Keratinocyte (primary cell): ENCODE results near the gene EXD3. TPM values are rescaled to one million over a fixed set of nuclear protein-coding genes. Genes with fewer than 3 reads are reported as not detected.

Experiments
- DNase-seq: peaks from one replicate; pipeline ENCODE4 v3.0.0-alpha.2; 2011; ENCODE audit warnings: low read depth, missing footprints, low spot score
- FAIRE-seq: peaks from 2 replicates; lab custom pipeline; 2011; peaks lifted over from hg19 to GRCh38; lab: Jason Lieb, UNC
- H2AFZ ChIP-seq: 2 replicates; pipeline ENCODE4 v1.6.0; 2012; ENCODE audit warnings: low read length, control low read depth, inconsistent platforms; ENCODE audit not compliant: control insufficient read depth
- H3K27ac ChIP-seq: 2 replicates; pipeline ENCODE4 v1.5.1; 2011; ENCODE audit warnings: low read length; ENCODE audit not compliant: control insufficient read depth, insufficient read depth
- H3K27me3 ChIP-seq: 3 replicates; pipeline ENCODE4 v1.6.0; 2011; ENCODE audit warnings: low read length; ENCODE audit not compliant: control insufficient read depth, insufficient read depth; ENCODE audit errors: extremely low read depth
- H3K36me3 ChIP-seq, 2 experiments: 2 replicates in 1 of 2; 3 replicates in 1 of 2; pipeline ENCODE4 v1.5.1; 2011; ENCODE audit warnings: low read length in 2 of 2, mild to moderate bottlenecking in 1 of 2; ENCODE audit not compliant: control insufficient read depth in 2 of 2, insufficient read depth in 2 of 2; ENCODE audit errors: extremely low read depth in 1 of 2
- H3K4me1 ChIP-seq: 3 replicates; pipeline ENCODE4 v1.5.1; 2011; ENCODE audit warnings: low read length; ENCODE audit not compliant: control insufficient read depth, insufficient read depth; ENCODE audit errors: extremely low read depth
- H3K4me2 ChIP-seq: 3 replicates; pipeline ENCODE4 v1.6.0; 2011; ENCODE audit warnings: low read depth, low read length; ENCODE audit not compliant: control insufficient read depth, insufficient read depth; ENCODE audit errors: extremely low read depth
- H3K4me3 ChIP-seq, 3 experiments: fragments of 200-600 bp in 1 of 3; sonication (generic) in 1 of 3; 2 replicates in 2 of 3; 3 replicates in 1 of 3; pipeline ENCODE4 v1.5.1; 2011 to 2016; ENCODE audit warnings: low read length in 3 of 3, mild to moderate bottlenecking in 3 of 3, control low read depth in 2 of 3, inconsistent platforms in 1 of 3, low read depth in 1 of 3, mixed read lengths in 1 of 3, mixed run types in 1 of 3, moderate library complexity in 1 of 3; ENCODE audit not compliant: control insufficient read depth in 2 of 3, insufficient read depth in 2 of 3; ENCODE audit errors: extremely low read depth in 1 of 3
- H3K79me2 ChIP-seq: 2 replicates; pipeline ENCODE4 v1.6.0; 2012; ENCODE audit warnings: low read length; ENCODE audit not compliant: control insufficient read depth, insufficient read depth
- H3K9ac ChIP-seq: 3 replicates; pipeline ENCODE4 v1.6.0; 2011; ENCODE audit warnings: low read length; ENCODE audit not compliant: control insufficient read depth, insufficient read depth; ENCODE audit errors: extremely low read depth
- H3K9me1 ChIP-seq: 3 replicates; pipeline ENCODE4 v1.6.0; 2011; ENCODE audit warnings: low read length; ENCODE audit not compliant: control insufficient read depth, insufficient read depth; ENCODE audit errors: extremely low read depth
- H3K9me3 ChIP-seq: 2 replicates; pipeline ENCODE4 v1.5.1; 2012; ENCODE audit warnings: low read depth, low read length; ENCODE audit not compliant: control insufficient read depth
- H4K20me1 ChIP-seq: 3 replicates; pipeline ENCODE4 v1.6.0; 2011; ENCODE audit warnings: low read length; ENCODE audit not compliant: control insufficient read depth, insufficient read depth; ENCODE audit errors: extremely low read depth
- EZH2 ChIP-seq: IDR thresholded peaks from one replicate; pipeline ENCODE4 v1.6.1; 2012; ENCODE audit warnings: inconsistent platforms, mild to moderate bottlenecking, low read length, moderate library complexity
- dilution Hi-C: fragments of 300-500 bp; cut with MboI; formaldehyde crosslinking; loops from one replicate; pipeline ENCODE4 v1.7.0; 2020; ENCODE audit warnings: low sequenced_read_pairs; ENCODE audit not compliant: extremely low pct_ligation_motif_present
- polyA plus RNA-seq, 5 experiments: library from polyadenylated mRNA; depleted of rRNA in 3 of 5; stranded (reverse) in 3 of 5; stranded (forward) in 1 of 5; unstranded in 1 of 5; fragments of >200 nt; gene quantifications; 1 replicate in 1 of 5; 2 replicates in 3 of 5; 3 replicates in 1 of 5; pipeline versions ENCODE4 v1.2.1 to v1.2.3, GENCODE V29; 2011 to 2012; ENCODE audit warnings: missing spikeins in 2 of 5, low read depth in 1 of 5, low replicate concordance in 1 of 5
- TF ChIP-seq, protein P1 (sequence below), 3 experiments: IDR thresholded peaks in 1 of 3; conservative IDR thresholded peaks in 1 of 3; optimal IDR thresholded peaks in 1 of 3; 2 replicates in 2 of 3; 3 replicates in 1 of 3; pipeline versions ENCODE3 to v1.5.1; 2011; ENCODE audit warnings: low read length in 3 of 3, mild to moderate bottlenecking in 3 of 3, moderate library complexity in 2 of 3, control low read depth in 1 of 3, inconsistent platforms in 1 of 3; ENCODE audit not compliant: insufficient read depth in 2 of 3; ENCODE audit errors: extremely low read depth in 1 of 3

Gene EXD3
- polyA plus RNA-seq, 1 donor (not counting 4 experiments of a cell fraction or from before 2014, with no cell fraction given) = 1.5 TPM

DNA sequence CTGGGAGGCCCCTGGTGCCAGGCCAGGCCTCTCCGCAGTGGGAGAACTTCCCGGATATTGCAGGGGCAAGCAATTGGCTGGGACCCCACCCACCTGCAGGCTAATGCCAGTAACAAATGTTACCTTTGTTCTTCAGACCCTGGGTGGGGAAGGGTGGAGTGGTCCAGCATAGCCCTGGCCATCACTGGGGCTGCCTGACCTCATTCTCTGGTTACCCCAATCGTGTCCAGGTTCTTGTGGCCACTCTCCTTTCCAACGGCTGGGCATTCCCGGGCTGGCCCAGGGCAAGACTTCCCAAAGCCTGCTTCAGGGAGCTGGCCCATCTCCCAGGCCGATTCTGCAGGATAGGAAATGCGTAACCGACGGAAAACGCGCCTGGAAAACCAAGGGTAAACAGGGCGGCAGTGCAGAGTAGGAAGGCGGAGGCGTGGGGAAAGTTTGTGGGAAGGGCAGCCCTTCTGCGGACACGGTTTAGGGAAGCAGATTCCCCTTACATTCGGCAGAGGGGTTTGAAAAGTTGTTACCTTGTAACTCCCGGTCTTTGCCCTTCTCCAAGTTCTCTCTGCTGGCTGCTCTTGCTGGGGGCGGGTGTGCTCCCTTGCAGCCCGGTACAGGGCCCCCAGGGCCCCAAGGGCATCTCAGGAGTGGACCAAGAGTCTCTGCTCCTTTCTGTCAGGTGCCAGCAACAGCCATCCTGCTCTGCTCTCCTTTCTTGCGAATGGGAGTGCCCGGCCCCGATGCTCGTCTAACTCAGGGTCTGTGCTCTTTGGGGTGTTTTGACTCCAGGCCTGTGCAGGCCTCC is 124.4 kb downstream of the EXD3 start:
- dilution Hi-C loops = no loop called here
- no peak for DNase-seq
- no peak overlapping the region for H2AFZ ChIP-seq
- FAIRE-seq = no peak
- H3K4me3 ChIP-seq = no peak overlapping the region
- H3K9me1 ChIP-seq = no peaks in the 10 kb centered on the region
- H3K4me2 ChIP-seq = no peak overlapping the region
- no peaks in the 10 kb centered on the region for H4K20me1 ChIP-seq
- TF ChIP-seq EZH2 = no peak
- TF ChIP-seq, protein P1, sequence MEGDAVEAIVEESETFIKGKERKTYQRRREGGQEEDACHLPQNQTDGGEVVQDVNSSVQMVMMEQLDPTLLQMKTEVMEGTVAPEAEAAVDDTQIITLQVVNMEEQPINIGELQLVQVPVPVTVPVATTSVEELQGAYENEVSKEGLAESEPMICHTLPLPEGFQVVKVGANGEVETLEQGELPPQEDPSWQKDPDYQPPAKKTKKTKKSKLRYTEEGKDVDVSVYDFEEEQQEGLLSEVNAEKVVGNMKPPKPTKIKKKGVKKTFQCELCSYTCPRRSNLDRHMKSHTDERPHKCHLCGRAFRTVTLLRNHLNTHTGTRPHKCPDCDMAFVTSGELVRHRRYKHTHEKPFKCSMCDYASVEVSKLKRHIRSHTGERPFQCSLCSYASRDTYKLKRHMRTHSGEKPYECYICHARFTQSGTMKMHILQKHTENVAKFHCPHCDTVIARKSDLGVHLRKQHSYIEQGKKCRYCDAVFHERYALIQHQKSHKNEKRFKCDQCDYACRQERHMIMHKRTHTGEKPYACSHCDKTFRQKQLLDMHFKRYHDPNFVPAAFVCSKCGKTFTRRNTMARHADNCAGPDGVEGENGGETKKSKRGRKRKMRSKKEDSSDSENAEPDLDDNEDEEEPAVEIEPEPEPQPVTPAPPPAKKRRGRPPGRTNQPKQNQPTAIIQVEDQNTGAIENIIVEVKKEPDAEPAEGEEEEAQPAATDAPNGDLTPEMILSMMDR (optimal IDR thresholded peaks at IDR 0.05 in 1 of 3, IDR thresholded peaks at IDR 0.05 in 1 of 3, conservative IDR thresholded peaks at IDR 0.05 in 1 of 3; ENCODE audit: extremely low read depth in 1 of 3, insufficient read depth in 2 of 3, low read length in 3 of 3) = no peak
- H3K27ac ChIP-seq = no peak overlapping the region
- H3K9me3 ChIP-seq = no peaks in the 10 kb centered on the region
- no peaks in the 10 kb centered on the region for H3K79me2 ChIP-seq
- peaks cover 18% of the 10 kb centered on the region for H3K4me1 ChIP-seq
- H3K27me3 ChIP-seq = peaks cover 21% of the 10 kb centered on the region
- no peaks in the 10 kb centered on the region for H3K36me3 ChIP-seq
- H3K9ac ChIP-seq = no peak overlapping the region

DNA sequence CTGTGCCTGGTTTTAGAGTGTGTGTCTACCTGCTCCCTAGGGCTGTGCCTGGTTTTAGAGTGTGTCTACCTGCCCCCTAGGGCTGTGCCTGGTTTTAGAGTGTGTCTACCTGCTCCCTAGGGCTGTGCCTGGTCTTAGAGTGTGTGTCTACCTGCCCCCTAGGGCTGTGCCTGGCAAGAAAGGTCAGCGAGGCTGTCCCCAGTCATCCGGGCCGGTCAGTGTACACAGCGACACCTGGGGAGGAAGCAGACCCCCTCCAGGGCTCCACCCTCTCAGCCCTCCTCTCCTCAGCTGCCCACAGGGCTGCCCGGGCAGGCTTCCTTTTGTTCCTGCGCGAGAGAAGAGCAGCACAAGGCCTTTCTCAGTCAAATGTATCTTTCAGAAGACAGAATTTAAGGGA is 125.0 kb downstream of the EXD3 start:
- Histone ChIP-seq H3K4me2 (no peak overlapping the region), H3K36me3 (no peaks in the 10 kb centered on the region), H2AFZ (no peak overlapping the region), H3K4me3 (no peak overlapping the region), H4K20me1 (no peaks in the 10 kb centered on the region), H3K4me1 (peaks cover 12% of the 10 kb centered on the region), H3K9ac (no peak overlapping the region), H3K27ac (no peak overlapping the region), H3K9me1 (no peaks in the 10 kb centered on the region), H3K9me3 (no peaks in the 10 kb centered on the region), H3K27me3 (peaks cover 23% of the 10 kb centered on the region), H3K79me2 (no peaks in the 10 kb centered on the region)
- FAIRE-seq = no peak
- dilution Hi-C loops = no loop called here
- no peak for DNase-seq
- TF ChIP-seq, protein P1 (optimal IDR thresholded peaks at IDR 0.05 in 1 of 3, IDR thresholded peaks at IDR 0.05 in 1 of 3, conservative IDR thresholded peaks at IDR 0.05 in 1 of 3; ENCODE audit: extremely low read depth in 1 of 3, insufficient read depth in 2 of 3, low read length in 3 of 3) = no peak
- TF ChIP-seq EZH2 = no peak
